Gastrocnemius medialis (tissue), 4 donors: Measurements from ENCODE around the gene FRY. TPM values are rescaled to one million over a fixed set of nuclear protein-coding genes. Genes with fewer than 3 reads are reported as not detected.

Experiments
- ATAC-seq, 2 donors: fragments of 150-250 bp; one replicate each; pipeline ENCODE4 v1.9.1; 2016
- DNase-seq, 2 donors: peaks; one replicate each; pipeline ENCODE4 v3.0.0-alpha.2; 2019
- H3K27ac ChIP-seq, 4 donors: fragments of 200-600 bp; sonication (generic); 1 replicate in 1 of 4; 2 replicates in 3 of 4; pipeline ENCODE4 v1.5.1; 2016 to 2018; ENCODE audit warnings: mild to moderate bottlenecking in 2 of 4, moderate library complexity in 1 of 4
- H3K27me3 ChIP-seq, 3 donors: fragments of 200-600 bp; sonication (generic) in 2 of 3; 1 replicate in 1 of 3; 2 replicates in 2 of 3; pipeline versions ENCODE4 v1.5.1 to v1.6.0; 2016 to 2019; ENCODE audit warnings: mild to moderate bottlenecking in 1 of 3, moderate library complexity in 1 of 3
- H3K36me3 ChIP-seq, 2 donors: fragments of 200-600 bp; sonication (generic) in 1 of 2; one replicate each; pipeline ENCODE4 v1.5.1; 2017 to 2018
- H3K4me1 ChIP-seq, 2 donors: fragments of 200-600 bp; sonication (generic) in 1 of 2; one replicate each; pipeline ENCODE4 v1.5.1; 2016 to 2017; ENCODE audit warnings: mild to moderate bottlenecking in 2 of 2
- H3K4me3 ChIP-seq, 4 donors: fragments of 200-600 bp; sonication (generic) in 3 of 4; 1 replicate in 1 of 4; 2 replicates in 3 of 4; pipeline ENCODE4 v1.5.1; 2016 to 2019; ENCODE audit warnings: mild to moderate bottlenecking in 2 of 4
- H3K9me3 ChIP-seq, 3 donors: fragments of 200-600 bp; sonication (generic) in 2 of 3; 1 replicate in 1 of 3; 2 replicates in 2 of 3; pipeline ENCODE4 v1.5.1; 2016 to 2019
- POLR2A ChIP-seq, 2 donors: fragments of 450-650 bp; IDR thresholded peaks; one replicate each; pipeline ENCODE4 v1.6.1; 2017; ENCODE audit warnings: antibody characterized with exemption in 2 of 2, mild to moderate bottlenecking in 2 of 2, moderate library complexity in 2 of 2
- in situ Hi-C, 4 donors: fragments of 200-750 bp; cut with MboI; loops; one replicate each; pipeline versions ENCODE4 v1.15.0 to v1.8.0; 2017; ENCODE audit warnings: low sequenced_read_pairs in 4 of 4
- intact Hi-C: fragments of 100-400 bp; cut with DNase I; formaldehyde crosslinking; loops from one replicate; pipeline ENCODE4 v1.15.1; 2023; ENCODE audit warnings: low total_unique reads
- total RNA-seq, 4 donors: library from RNA; depleted of rRNA; stranded (reverse); fragments of >200 nt; gene quantifications; one replicate each; pipeline versions ENCODE4 v1.1.0 to v1.2.3, GENCODE V29; 2016
- TF ChIP-seq, protein P1 (sequence below), 5 experiments: fragments of 450-650 bp in 3 of 5; fragments of 200-600 bp in 2 of 5; sonication (generic) in 2 of 5; IDR thresholded peaks in 4 of 5; conservative IDR thresholded peaks in 1 of 5; 1 replicate in 4 of 5; 2 replicates in 1 of 5; pipeline ENCODE4 v1.5.1; 2016 to 2019; ENCODE audit warnings: antibody characterized with exemption in 5 of 5, mild to moderate bottlenecking in 3 of 5, moderate library complexity in 3 of 5

Gene FRY
- total RNA-seq, 4 donors from 2014 or later, result 10.1 to 48.3 (median 21.4) TPM

- intact Hi-C loops, result loop anchor here (2.0 to 5.0 kb wide), 3 partner anchors 65 to 401 kb away; no protein-coding TSS in a partner anchor
- TF ChIP-seq, protein P1, sequence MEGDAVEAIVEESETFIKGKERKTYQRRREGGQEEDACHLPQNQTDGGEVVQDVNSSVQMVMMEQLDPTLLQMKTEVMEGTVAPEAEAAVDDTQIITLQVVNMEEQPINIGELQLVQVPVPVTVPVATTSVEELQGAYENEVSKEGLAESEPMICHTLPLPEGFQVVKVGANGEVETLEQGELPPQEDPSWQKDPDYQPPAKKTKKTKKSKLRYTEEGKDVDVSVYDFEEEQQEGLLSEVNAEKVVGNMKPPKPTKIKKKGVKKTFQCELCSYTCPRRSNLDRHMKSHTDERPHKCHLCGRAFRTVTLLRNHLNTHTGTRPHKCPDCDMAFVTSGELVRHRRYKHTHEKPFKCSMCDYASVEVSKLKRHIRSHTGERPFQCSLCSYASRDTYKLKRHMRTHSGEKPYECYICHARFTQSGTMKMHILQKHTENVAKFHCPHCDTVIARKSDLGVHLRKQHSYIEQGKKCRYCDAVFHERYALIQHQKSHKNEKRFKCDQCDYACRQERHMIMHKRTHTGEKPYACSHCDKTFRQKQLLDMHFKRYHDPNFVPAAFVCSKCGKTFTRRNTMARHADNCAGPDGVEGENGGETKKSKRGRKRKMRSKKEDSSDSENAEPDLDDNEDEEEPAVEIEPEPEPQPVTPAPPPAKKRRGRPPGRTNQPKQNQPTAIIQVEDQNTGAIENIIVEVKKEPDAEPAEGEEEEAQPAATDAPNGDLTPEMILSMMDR (IDR thresholded peaks at IDR 0.05 in 4 of 5, conservative IDR thresholded peaks at IDR 0.05 in 1 of 5), result no peak
- H3K36me3 ChIP-seq, result no peaks in the 10 kb centered on the region
- H3K27me3 ChIP-seq, result no peaks in the 10 kb centered on the region
- H3K9me3 ChIP-seq, result no peaks in the 10 kb centered on the region
- no peak overlapping the region for H3K4me3 ChIP-seq
- H3K4me1 ChIP-seq, result peaks cover 0 to 3% of the 10 kb centered on the region in 2 donors
- in situ Hi-C loops, result loop anchor here in 1 of 4 donors (25.0 kb wide), 2 partner anchors 299 to 399 kb away; no protein-coding TSS in a partner anchor
- H3K27ac ChIP-seq, result no peak overlapping the region
- ATAC-seq (no peak), DNase-seq (no peak)
These were observed 279.8 kb downstream of the FRY start for GRCh38 chr13:32311188-32311897.

GRCh38 chr13:32314271-32315237, 283.0 kb downstream of the FRY start:
- DNase-seq (peak; percentile 8 to 29), ATAC-seq (peak; percentile 28 to 43)
- TF ChIP-seq POLR2A (IDR thresholded peaks at IDR 0.05), result no peak
- intact Hi-C loops (loop anchor here (2.0 to 5.0 kb wide), 3 partner anchors 112 to 292 kb away; partner anchors contain the start of gene N4BP2L2), in situ Hi-C loops (loop anchor here in 1 of 4 donors (25.0 kb wide), 2 partner anchors 302 to 402 kb away; no protein-coding TSS in a partner anchor)
- peak overlapping the region; percentile 84 to 92 (median 90) for H3K27ac ChIP-seq
- no peaks in the 10 kb centered on the region for H3K9me3 ChIP-seq
- peaks cover 0 to 3% of the 10 kb centered on the region in 2 donors for H3K4me1 ChIP-seq
- H3K36me3 ChIP-seq, result no peaks in the 10 kb centered on the region
- no peaks in the 10 kb centered on the region for H3K27me3 ChIP-seq
- peak overlapping the region; percentile 63 to 89 (median 76) for H3K4me3 ChIP-seq

GRCh38 chr13:32315238-32316027, 283.9 kb downstream of the FRY start, which contains the start of the genes BRCA2 and ZAR1L:
Gene BRCA2 (plus strand): TSS chr13:32315508. CDS start chr13:32316461, 953 bp downstream.
Gene ZAR1L (minus strand): TSS chr13:32315363. CDS start chr13:32311925, 3,438 bp downstream.
- H3K36me3 ChIP-seq, result no peaks in the 10 kb centered on the region
- TF ChIP-seq POLR2A (IDR thresholded peaks at IDR 0.05), result peak; percentile 54 to 70
- TF ChIP-seq, protein P1 (IDR thresholded peaks at IDR 0.05 in 4 of 5, conservative IDR thresholded peaks at IDR 0.05 in 1 of 5), result peak in 1 of 5 experiments; percentile 9
- DNase-seq (peak; percentile 71 to 78), ATAC-seq (peak; percentile 94 to 95)
- intact Hi-C loops (loop anchor here (2.0 to 5.0 kb wide), 2 partner anchors 111 to 222 kb away; partner anchors contain the start of gene N4BP2L2), in situ Hi-C loops (loop anchor here in 1 of 4 donors (25.0 kb wide), 2 partner anchors 303 to 403 kb away; no protein-coding TSS in a partner anchor)
- H3K27ac ChIP-seq, result peak within 1 kb of the TSS; percentile 84 to 92 (median 90)
- H3K4me1 ChIP-seq, result peaks cover 0 to 3% of the 10 kb centered on the region in 2 donors
- H3K9me3 ChIP-seq, result no peaks in the 10 kb centered on the region
- H3K4me3 ChIP-seq, result peak within 1 kb of the TSS; percentile 63 to 89 (median 76)
- H3K27me3 ChIP-seq, result no peaks in the 10 kb centered on the region

- DNase-seq (no peak), ATAC-seq (no peak)
- H3K36me3 ChIP-seq, result no peaks in the 10 kb centered on the region
- H3K4me1 ChIP-seq, result peaks cover 0 to 3% of the 10 kb centered on the region in 2 donors
- peak overlapping the region; percentile 63 to 89 (median 76) for H3K4me3 ChIP-seq
- no peaks in the 10 kb centered on the region for H3K9me3 ChIP-seq
- TF ChIP-seq, protein P1 (IDR thresholded peaks at IDR 0.05 in 4 of 5, conservative IDR thresholded peaks at IDR 0.05 in 1 of 5), result no peak
- no peak for TF ChIP-seq POLR2A (IDR thresholded peaks at IDR 0.05)
- in situ Hi-C loops (loop anchor here in 1 of 4 donors (25.0 kb wide), 2 partner anchors 304 to 404 kb away; no protein-coding TSS in a partner anchor), intact Hi-C loops (loop anchor here (5.0 kb wide), 1 partner anchor 221 kb away; the partner anchor contains the start of gene N4BP2L2)
- H3K27me3 ChIP-seq, result no peaks in the 10 kb centered on the region
- H3K27ac ChIP-seq, result peak overlapping the region in 3 of 4 donors; percentile 84 to 92 (median 92)
These were observed 284.4 kb downstream of the FRY start for GRCh38 chr13:32316028-32316339.
